OCI-LY3 (cell line): ENCODE results near the gene OR10AD1.

Source experiments
- EZH2phosphoT487 ChIP-seq: fragments of 200-600 bp; shearing (Covaris generic); IDR thresholded peaks from 2 replicates; pipeline ENCODE4 v1.6.1; 2018; ENCODE audit warnings: antibody characterized with exemption, mixed run types, low read depth
- TF ChIP-seq, protein P1 (sequence below): fragments of 200-600, 300-600 bp; sonication (generic); IDR thresholded peaks from 2 replicates; pipeline ENCODE4 v1.5.1; 2014; ENCODE audit warnings: antibody characterized with exemption, low read length, low read depth

DNA sequence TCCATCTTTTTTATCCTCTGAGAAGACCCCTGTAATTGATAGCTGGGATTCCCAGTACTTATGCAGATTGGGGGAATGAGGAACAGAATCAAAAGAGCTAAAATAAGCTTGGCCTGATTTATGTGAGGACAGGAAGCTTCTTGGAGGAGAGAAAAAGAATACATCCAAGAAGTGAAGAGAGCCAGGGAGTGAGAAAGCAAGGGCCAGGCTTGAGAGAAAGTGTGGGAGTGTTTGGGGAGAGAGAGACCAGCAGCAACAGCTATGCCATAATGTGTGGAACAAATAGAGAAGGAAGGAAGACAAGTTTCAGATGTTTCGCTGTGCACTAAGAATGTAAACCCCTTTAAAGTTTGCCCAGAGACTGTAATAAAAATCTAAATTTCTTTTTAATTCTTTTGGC lies 23.6 kb downstream of the OR10AD1 start:
- TF ChIP-seq, protein P1, sequence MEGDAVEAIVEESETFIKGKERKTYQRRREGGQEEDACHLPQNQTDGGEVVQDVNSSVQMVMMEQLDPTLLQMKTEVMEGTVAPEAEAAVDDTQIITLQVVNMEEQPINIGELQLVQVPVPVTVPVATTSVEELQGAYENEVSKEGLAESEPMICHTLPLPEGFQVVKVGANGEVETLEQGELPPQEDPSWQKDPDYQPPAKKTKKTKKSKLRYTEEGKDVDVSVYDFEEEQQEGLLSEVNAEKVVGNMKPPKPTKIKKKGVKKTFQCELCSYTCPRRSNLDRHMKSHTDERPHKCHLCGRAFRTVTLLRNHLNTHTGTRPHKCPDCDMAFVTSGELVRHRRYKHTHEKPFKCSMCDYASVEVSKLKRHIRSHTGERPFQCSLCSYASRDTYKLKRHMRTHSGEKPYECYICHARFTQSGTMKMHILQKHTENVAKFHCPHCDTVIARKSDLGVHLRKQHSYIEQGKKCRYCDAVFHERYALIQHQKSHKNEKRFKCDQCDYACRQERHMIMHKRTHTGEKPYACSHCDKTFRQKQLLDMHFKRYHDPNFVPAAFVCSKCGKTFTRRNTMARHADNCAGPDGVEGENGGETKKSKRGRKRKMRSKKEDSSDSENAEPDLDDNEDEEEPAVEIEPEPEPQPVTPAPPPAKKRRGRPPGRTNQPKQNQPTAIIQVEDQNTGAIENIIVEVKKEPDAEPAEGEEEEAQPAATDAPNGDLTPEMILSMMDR = no peak
- TF ChIP-seq EZH2phosphoT487 = no peak
